EH (cell line): ENCODE data around the gene CYB561D2.
A peak's percentile ranks its signal among the peaks of the same experiment; 100 is the strongest.

Experiments
- DNase-seq: peaks from one replicate; pipeline ENCODE4 v3.0.0-alpha.2; 2015; ENCODE audit warnings: low read depth

CYB561D2 gene

GRCh38 chr3:50341996-50342650 lies 8.5 kb upstream of the CYB561D2 start:
- no peak for DNase-seq

GRCh38 chr3:50342813-50343633 lies 7.6 kb upstream of the CYB561D2 start:
- DNase-seq: no peak

DNA sequence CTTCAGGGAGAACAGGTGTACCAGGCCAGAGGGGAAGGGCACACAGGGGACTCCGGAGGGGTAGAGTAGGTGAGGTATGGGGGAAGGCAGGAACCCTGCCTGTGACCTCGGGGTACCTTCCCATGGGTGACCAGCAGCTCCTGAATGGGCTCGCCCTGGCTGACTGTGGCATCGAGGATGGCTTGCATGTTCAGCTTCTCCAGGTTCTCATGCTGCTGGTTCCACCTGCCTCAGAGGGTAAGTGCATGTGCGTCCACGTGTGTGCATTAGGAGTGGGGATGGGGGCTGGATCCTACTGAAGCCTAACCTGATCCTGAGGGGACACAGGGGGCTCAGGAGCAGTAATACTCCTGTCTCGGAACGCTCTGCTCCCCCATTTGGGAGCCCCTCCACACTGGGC lies 5.7 kb upstream of the CYB561D2 start:
- no peak for DNase-seq

DNA sequence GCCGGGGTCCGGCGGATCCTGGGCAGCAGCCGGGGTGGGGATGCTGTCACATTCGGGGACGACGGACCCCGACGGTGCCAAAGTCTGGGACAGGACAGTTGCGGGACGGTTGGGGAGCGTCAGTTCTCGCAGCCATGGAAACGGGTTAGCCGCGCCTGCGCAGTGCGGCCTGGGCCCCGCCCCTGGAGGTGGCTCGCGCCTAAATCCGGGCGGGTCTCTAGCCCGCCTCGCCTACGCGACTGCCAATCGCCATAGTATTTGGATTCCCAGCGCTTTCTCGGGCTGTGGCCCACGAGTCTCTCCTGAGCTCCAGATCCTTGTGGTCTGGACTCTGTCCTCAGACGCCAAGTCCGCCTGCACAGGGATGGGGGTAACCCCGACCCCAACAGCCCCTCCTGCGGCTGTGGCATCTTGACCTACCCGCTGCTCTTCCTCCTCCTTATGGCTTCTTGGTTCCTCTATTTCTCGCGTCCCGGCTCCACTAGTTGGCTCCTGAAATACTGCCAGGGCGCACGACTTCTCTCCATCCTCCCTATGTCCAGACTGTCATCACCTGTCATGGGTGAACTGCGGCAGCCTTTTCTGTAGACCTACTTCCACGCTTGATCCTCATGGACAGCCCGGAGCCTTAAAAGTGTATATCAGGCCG lies 5.0 kb upstream of the CYB561D2 start, which contains the start of gene ZMYND10:
ZMYND10 (minus strand) TSS at position 147 of the 649 bp plus-strand sequence. CDS start 153 bp downstream, outside the sequence.
- DNase-seq: peak; percentile 66

DNA sequence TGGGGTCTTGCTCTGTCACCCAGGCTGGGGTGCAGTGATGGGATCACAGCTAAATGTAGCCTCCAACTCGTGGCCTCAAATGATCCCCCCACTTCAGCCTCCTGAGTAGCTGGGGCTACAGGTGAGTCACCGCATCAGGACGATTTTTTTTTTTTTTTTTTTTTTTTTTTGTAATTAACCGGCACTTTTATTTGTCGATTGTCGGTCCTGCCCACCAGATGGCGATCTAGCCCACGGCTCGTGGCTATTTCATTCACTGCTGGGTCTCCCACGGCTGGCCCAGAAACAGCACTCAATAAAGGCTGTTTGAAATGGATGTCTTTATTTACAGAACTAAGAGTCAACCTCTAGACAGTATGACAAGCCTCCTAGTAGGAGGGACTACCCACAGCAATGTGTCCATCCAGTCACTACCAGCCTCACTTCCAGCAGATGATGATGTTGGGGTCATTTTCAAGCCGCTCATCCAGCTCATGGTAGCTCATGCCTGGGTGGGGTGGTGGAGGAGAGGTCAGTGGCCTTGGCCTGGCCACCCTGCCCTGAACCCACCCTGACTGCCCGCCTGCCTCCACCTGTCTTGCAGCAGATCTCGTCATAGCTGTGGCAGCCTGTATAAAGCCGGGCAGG lies 3.4 kb upstream of the CYB561D2 start:
- DNase-seq: peak; percentile 81

DNA sequence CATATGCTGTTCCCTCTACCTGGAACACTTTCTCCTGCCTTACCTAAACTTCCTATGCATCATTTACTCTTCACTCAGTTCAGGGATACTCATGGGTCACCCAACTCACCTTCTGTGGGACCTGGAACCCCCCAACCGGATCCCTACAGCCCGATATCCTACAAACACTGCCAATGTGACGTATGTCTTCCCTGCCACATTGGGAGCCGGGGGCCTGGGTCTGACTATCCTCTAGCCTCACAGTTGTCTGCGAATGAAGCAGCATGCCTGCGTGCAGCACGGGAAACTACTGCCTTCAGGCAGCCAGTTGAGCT lies 492 bp upstream of the CYB561D2 start:
- DNase-seq: no peak

GRCh38 chr3:50351323-50351697 lies 648 bp downstream of the CYB561D2 start:
- DNase-seq: no peak

- peak; percentile 43 for DNase-seq
Observed at GRCh38 chr3:50352781-50353180, 2.1 kb downstream of the CYB561D2 start.

GRCh38 chr3:50353245-50354004 lies 2.8 kb downstream of the CYB561D2 start:
- DNase-seq: no peak

GRCh38 chr3:50354186-50354764 lies 3.6 kb downstream of the CYB561D2 start:
- DNase-seq: no peak

DNA sequence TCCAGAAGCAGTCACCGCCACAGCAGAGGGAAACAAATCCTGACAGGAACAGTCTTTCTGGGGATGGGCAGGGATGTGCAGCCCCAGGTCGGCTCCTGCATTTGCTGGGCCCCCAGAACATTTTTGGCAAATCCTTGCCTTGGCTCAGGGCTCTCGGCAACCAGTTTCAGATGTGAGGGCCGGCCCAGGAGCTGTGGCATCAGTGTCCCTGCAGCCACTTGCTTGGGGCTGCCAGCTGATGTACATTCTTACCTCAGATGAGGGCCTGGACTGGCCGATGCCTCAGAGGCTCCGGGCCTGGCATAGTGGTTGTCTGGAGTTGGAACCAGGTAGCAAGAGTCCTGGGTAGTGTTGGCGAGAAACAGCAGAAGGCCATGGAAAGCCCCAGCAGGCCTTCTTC lies 4.2 kb downstream of the CYB561D2 start:
- no peak for DNase-seq

DNA sequence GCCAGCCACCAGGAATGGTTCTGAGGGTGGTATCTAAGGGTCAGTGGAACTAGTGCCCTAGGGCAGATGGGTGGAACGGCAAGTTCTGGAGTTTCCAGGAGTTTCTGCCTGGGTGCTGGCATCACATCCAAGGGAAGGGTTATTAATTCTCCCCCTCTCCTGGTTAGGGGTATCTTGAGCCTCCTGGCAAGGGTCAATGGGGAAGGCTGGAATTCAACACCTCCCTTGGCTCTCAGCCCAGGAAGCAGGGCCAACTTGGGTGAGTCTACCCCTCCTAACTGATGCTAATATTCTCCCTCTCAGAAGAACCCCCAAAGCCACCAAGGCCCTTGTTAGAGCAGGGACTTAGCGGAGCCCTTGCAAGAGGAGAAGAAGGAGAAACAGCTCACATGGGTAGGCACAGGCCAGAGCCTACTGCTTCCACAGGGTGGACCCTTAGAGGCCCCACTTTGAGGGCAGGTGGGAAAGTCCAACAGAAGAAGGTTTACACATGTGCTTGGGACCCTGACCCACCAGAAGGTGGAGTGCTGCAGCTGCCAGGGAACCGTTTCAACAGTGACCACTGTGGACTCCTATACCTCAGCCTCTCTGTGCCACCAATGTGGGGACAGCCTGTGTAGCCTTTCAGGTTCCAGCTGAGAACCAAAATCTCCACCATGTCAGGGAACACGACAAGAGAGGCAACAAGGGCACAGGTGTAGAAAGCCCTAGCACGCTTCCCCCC lies 5.3 kb downstream of the CYB561D2 start:
- DNase-seq: no peak

DNA sequence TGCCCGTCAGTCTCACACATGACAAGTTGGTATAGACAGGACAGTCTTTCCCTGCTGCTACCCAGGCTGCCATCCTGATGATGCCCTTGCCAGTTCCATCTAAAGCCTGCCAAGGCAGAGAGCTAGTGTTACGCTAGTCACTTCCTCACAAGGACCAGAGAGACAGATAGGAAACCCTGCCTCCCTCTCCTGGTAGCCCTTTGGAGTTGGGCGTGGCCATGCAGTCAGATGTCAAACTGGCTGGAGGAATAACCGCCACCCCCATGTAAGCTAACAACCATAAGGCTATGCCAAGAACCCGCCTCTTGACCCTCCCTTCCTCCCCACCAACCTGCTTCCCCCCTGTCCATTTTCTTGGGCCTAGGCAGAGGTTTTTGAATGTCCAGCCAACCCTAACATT lies 5.9 kb downstream of the CYB561D2 start:
- DNase-seq: peak; percentile 42

DNA sequence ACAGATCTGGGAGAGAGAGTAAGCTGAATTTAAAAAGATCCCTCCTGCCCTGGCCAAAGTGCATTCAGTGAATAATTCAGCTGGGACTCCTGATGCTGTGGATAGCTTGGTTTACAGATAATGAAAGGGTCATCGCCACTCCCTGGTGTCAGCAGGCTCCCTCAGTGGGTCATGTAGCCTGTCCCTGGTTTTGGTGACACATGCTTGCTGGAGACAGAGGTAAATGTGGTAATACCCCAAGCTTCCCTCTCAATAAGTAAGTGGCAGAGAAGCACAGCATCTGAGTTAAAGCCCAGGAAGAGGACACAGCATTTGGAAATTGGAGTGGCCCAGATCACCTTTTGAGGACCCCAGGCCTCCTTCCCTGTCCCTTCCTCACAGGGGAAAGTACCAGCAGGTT lies 6.8 kb downstream of the CYB561D2 start:
- no peak for DNase-seq

GRCh38 chr3:50358355-50358910 lies 7.8 kb downstream of the CYB561D2 start:
- DNase-seq: no peak

GRCh38 chr3:50358911-50359759 lies 8.5 kb downstream of the CYB561D2 start, which contains the start of gene TMEM115:
Gene TMEM115 (minus strand): TSS chr3:50359521. CDS start chr3:50359063, 458 bp downstream.
- DNase-seq: peak; percentile 100

DNA sequence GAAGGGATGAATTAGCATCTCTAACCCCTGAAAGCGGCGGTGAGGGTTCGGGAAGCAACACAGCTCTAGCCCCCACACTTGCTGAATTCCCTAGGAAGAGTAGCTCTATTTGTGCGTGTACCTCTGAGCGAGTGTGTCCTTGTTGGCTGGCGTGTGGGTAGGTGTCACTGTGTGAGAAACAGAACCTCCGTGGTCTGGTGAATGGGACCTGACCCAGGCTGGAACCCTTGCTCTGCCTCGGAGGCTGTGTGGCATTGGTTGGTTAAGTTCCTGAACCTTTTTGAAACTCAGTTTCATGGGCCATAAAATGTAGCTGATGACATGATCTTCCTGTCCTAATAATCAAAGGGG lies 9.1 kb downstream of the CYB561D2 start:
- no peak for DNase-seq

GRCh38 chr3:50364573-50365079 lies 14.0 kb downstream of the CYB561D2 start:
- no peak for DNase-seq

GRCh38 chr3:50365080-50365841 lies 14.6 kb downstream of the CYB561D2 start:
- DNase-seq: peak; percentile 72
